GM23338 (cell line): ENCODE data around the gene MYO5C. TPM values are rescaled to one million over a fixed set of nuclear protein-coding genes. Genes with fewer than 3 reads are reported as not detected.
A peak's percentile ranks its signal among the peaks of the same experiment; 100 is the strongest.

Source experiments
- ATAC-seq: fragments of 200-7000 bp; cut with Tn5 transposase; 3 replicates; pipeline ENCODE4 v1.9.1; 2020
- DNase-seq: peaks from one replicate; pipeline ENCODE4 v3.0.0-alpha.2; 2015; ENCODE audit warnings: low spot score
- H2AFZ ChIP-seq: fragments of 200-600 bp; sonication (generic); 2 replicates; pipeline ENCODE4 v1.8.0; 2016; ENCODE audit warnings: antibody characterized with exemption, mild to moderate bottlenecking, moderate library complexity
- H3F3A ChIP-seq: fragments of 200-600 bp; sonication (generic); replicated peaks from 2 replicates; pipeline ENCODE4 v1.8.0; 2017; ENCODE audit warnings: antibody characterized with exemption, mixed run types, low read depth
- H3K27ac ChIP-seq: fragments of 200-600 bp; sonication (generic); 2 replicates; pipeline ENCODE4 v1.6.1; 2016; ENCODE audit warnings: low read depth
- H3K27me3 ChIP-seq: fragments of 200-600 bp; sonication (generic); 2 replicates; pipeline ENCODE4 v1.8.0; 2016; ENCODE audit warnings: mild to moderate bottlenecking, mixed run types, moderate library complexity; ENCODE audit not compliant: insufficient read depth
- H3K36me3 ChIP-seq: fragments of 200-600 bp; sonication (generic); 2 replicates; pipeline ENCODE4 v1.8.0; 2016; ENCODE audit warnings: mild to moderate bottlenecking; ENCODE audit not compliant: insufficient read depth
- H3K4me1 ChIP-seq: fragments of 200-600 bp; sonication (generic); 2 replicates; pipeline ENCODE4 v1.8.0; 2016; ENCODE audit warnings: mild to moderate bottlenecking, moderate library complexity; ENCODE audit not compliant: insufficient read depth
- H3K4me2 ChIP-seq: fragments of 200-600 bp; sonication (generic); 2 replicates; pipeline ENCODE4 v1.7.1; 2017; ENCODE audit warnings: mixed run types
- H3K4me3 ChIP-seq: fragments of 200-600 bp; sonication (generic); 2 replicates; pipeline ENCODE4 v1.6.1; 2016; ENCODE audit warnings: mixed run types
- H3K79me2 ChIP-seq: fragments of 200-600 bp; sonication (generic); replicated peaks from 2 replicates; pipeline ENCODE4 v1.8.0; 2017; ENCODE audit warnings: mild to moderate bottlenecking; ENCODE audit not compliant: insufficient read depth
- H3K9me2 ChIP-seq: fragments of 200-600 bp; sonication (generic); 2 replicates; pipeline ENCODE4 v1.8.0; 2017; ENCODE audit not compliant: insufficient read depth
- H4K20me1 ChIP-seq: fragments of 200-600 bp; sonication (generic); replicated peaks from 2 replicates; pipeline ENCODE4 v1.8.0; 2017; ENCODE audit warnings: mild to moderate bottlenecking; ENCODE audit not compliant: insufficient read depth
- H3K27ac Mint-ChIP-seq: 2 replicates; pipeline ENCODE4 v1.8.0; 2020; ENCODE audit warnings: inconsistent platforms, mild to moderate bottlenecking, moderate library complexity, mixed read lengths
- H3K27me3 Mint-ChIP-seq: 3 replicates; pipeline ENCODE4 v1.8.0; 2022; ENCODE audit warnings: low read depth, mild to moderate bottlenecking, moderate library complexity, mixed read lengths, inconsistent platforms; ENCODE audit not compliant: insufficient read depth, poor library complexity
- H3K36me3 Mint-ChIP-seq: 3 replicates; pipeline ENCODE4 v1.8.0; 2021; ENCODE audit warnings: low read depth, mild to moderate bottlenecking, inconsistent platforms, moderate library complexity, mixed read lengths
- H3K4me1 Mint-ChIP-seq: 3 replicates; pipeline ENCODE4 v1.8.0; 2020; ENCODE audit warnings: mild to moderate bottlenecking, inconsistent platforms, mixed read lengths
- H3K4me3 Mint-ChIP-seq: 3 replicates; pipeline ENCODE4 v1.8.0; 2021; ENCODE audit warnings: moderate library complexity, mild to moderate bottlenecking, inconsistent platforms, mixed read lengths
- H3K9me3 Mint-ChIP-seq: 3 replicates; pipeline ENCODE4 v1.8.0; 2020; ENCODE audit warnings: moderate library complexity, mild to moderate bottlenecking, inconsistent platforms, mixed read lengths
- CREB1 ChIP-seq: fragments of 250-450 bp; sonication (Bioruptor Pico); IDR thresholded peaks from 2 replicates; pipeline ENCODE4 v1.5.0; 2020; ENCODE audit warnings: low read depth, mild to moderate bottlenecking, moderate library complexity
- CTCF ChIP-seq, 2 experiments: fragments of 200-600 bp in 1 of 2; sonication (generic) in 1 of 2; conservative IDR thresholded peaks; 2 replicates each; pipeline versions ENCODE4 v1.5.1 to v1.6.1; 2016 to 2017; ENCODE audit warnings: antibody characterized with exemption in 2 of 2, low read depth in 2 of 2, mild to moderate bottlenecking in 2 of 2, moderate library complexity in 1 of 2
- ETS1 ChIP-seq: IDR thresholded peaks from 2 replicates; pipeline ENCODE4 v1.6.1; 2016; ENCODE audit warnings: antibody characterized with exemption
- EZH2 ChIP-seq: fragments of 200-600 bp; sonication (generic); IDR thresholded peaks from one replicate; pipeline ENCODE4 v1.8.0; 2017; ENCODE audit warnings: antibody characterized with exemption, mild to moderate bottlenecking, low read depth; ENCODE audit not compliant: unreplicated experiment
- EZH2phosphoT487 ChIP-seq: fragments of 200-600 bp; sonication (generic); IDR thresholded peaks from one replicate; pipeline ENCODE4 v1.8.1; 2018; ENCODE audit warnings: antibody characterized with exemption; ENCODE audit not compliant: unreplicated experiment
- JUNB ChIP-seq: IDR thresholded peaks from one replicate; pipeline ENCODE4 v1.6.1; 2016; ENCODE audit warnings: antibody characterized with exemption; ENCODE audit not compliant: unreplicated experiment
- NANOG ChIP-seq: IDR thresholded peaks from 2 replicates; pipeline ENCODE4 v1.6.1; 2016; ENCODE audit warnings: antibody characterized with exemption, borderline replicate concordance
- POLR2AphosphoS5 ChIP-seq: IDR thresholded peaks from 2 replicates; pipeline ENCODE4 v1.6.1; 2016; ENCODE audit warnings: antibody characterized with exemption, low read depth
- REST ChIP-seq: IDR thresholded peaks from one replicate; pipeline ENCODE4 v1.6.1; 2018; ENCODE audit warnings: antibody characterized with exemption; ENCODE audit not compliant: unreplicated experiment
- STAT1 ChIP-seq: IDR thresholded peaks from one replicate; pipeline ENCODE4 v1.6.1; 2016; ENCODE audit warnings: antibody characterized with exemption; ENCODE audit not compliant: unreplicated experiment
- ZNF114 ChIP-seq: fragments of 250-450 bp; sonication (Bioruptor Pico); IDR thresholded peaks from 2 replicates; pipeline ENCODE4 v1.5.0; 2020; ENCODE audit warnings: mild to moderate bottlenecking, moderate library complexity
- ZNF331 ChIP-seq: fragments of 250-450 bp; sonication (Bioruptor Pico); IDR thresholded peaks from 2 replicates; pipeline ENCODE4 v1.5.0; 2020; ENCODE audit warnings: low read depth, mild to moderate bottlenecking, moderate library complexity
- polyA plus RNA-seq: library from polyadenylated mRNA; unstranded; fragments of >200 nt; fragmentation: Nextera tagmentation; extraction: Ambion mirVana; gene quantifications from 2 replicates; pipeline ENCODE4 v1.2.1, GENCODE V29; 2016
- total RNA-seq: library from RNA; depleted of rRNA; stranded (reverse); fragments of >200 nt; shearing (Covaris generic); gene quantifications from 2 replicates; pipeline ENCODE4 v1.2.3, GENCODE V29; 2014

The MYO5C gene
- total and polyA plus RNA-seq, 2 experiments from 2014 or later: 7.9 to 28.8 TPM

- Mint-ChIP-seq H3K4me1 (peaks cover 44% of the 10 kb centered on the region), H3K9me3 (no peaks in the 10 kb centered on the region; the same call in 2 of the 3 replicates), H3K36me3 (peaks cover 36% of the 10 kb centered on the region), H3K27me3 (peaks cover 14% of the 10 kb centered on the region), H3K27ac (peak overlapping the region; percentile 63; the same call in 1 of the 2 replicates), H3K4me3 (no peak overlapping the region)
- peaks cover 21% of the 10 kb centered on the region for H3K4me1 ChIP-seq
- no peaks in the 10 kb centered on the region; the same call in 1 of the 2 replicates for H3K36me3 ChIP-seq
- H3K4me2 ChIP-seq: no peak overlapping the region
- H3F3A ChIP-seq: no peaks in the 10 kb centered on the region; the same call in 1 of the 2 replicates
- H3K9me2 ChIP-seq: no peaks in the 10 kb centered on the region
- no peak for TF ChIP-seq EZH2phosphoT487
- no peak for TF ChIP-seq REST
- TF ChIP-seq CTCF (conservative IDR thresholded peaks at IDR 0.05; ENCODE audit: low read depth in 2 of 2): no peak
- no peak for TF ChIP-seq STAT1
- no peak for TF ChIP-seq POLR2AphosphoS5
- no peak for TF ChIP-seq NANOG
- TF ChIP-seq EZH2: no peak
- DNase-seq (peak; percentile 33), ATAC-seq (peak; percentile 7; the same call in 2 of the 3 replicates)
- H3K27ac ChIP-seq: peak overlapping the region; percentile 57; the same call in 1 of the 2 replicates
- no peak overlapping the region for H2AFZ ChIP-seq
- no peak overlapping the region for H3K4me3 ChIP-seq
- H3K27me3 ChIP-seq: no peaks in the 10 kb centered on the region
- H4K20me1 ChIP-seq: no peaks in the 10 kb centered on the region
- H3K79me2 ChIP-seq: no peaks in the 10 kb centered on the region
These were observed 37.9 kb downstream of the MYO5C start for GRCh38 chr15:52257734-52258062.

- Histone ChIP-seq H3K36me3 (no peaks in the 10 kb centered on the region; the same call in 1 of the 2 replicates), H3K4me1 (peaks cover 16% of the 10 kb centered on the region), H3F3A (no peaks in the 10 kb centered on the region; the same call in 1 of the 2 replicates), H2AFZ (no peak overlapping the region), H3K9me2 (no peaks in the 10 kb centered on the region), H3K79me2 (no peaks in the 10 kb centered on the region), H4K20me1 (no peaks in the 10 kb centered on the region), H3K27ac (peak overlapping the region; percentile 56), H3K27me3 (no peaks in the 10 kb centered on the region), H3K4me3 (no peak overlapping the region), H3K4me2 (no peak overlapping the region)
- Mint-ChIP-seq H3K27me3 (peaks cover 14% of the 10 kb centered on the region), H3K27ac (peak overlapping the region; percentile 72), H3K9me3 (no peaks in the 10 kb centered on the region; the same call in 2 of the 3 replicates), H3K4me1 (peaks cover 39% of the 10 kb centered on the region), H3K36me3 (peaks cover 31% of the 10 kb centered on the region), H3K4me3 (no peak overlapping the region)
- peak; percentile 27 for DNase-seq
- no peak for ATAC-seq
- no peak for TF ChIP-seq POLR2AphosphoS5
- TF ChIP-seq EZH2: no peak
- no peak for TF ChIP-seq JUNB
- no peak for TF ChIP-seq ZNF331 (CRISPR knock-in tag)
- no peak for TF ChIP-seq STAT1
- TF ChIP-seq EZH2phosphoT487: no peak
- TF ChIP-seq CREB1: no peak
- TF ChIP-seq ETS1: no peak
- no peak for TF ChIP-seq ZNF114 (CRISPR knock-in tag)
These were observed 38.5 kb downstream of the MYO5C start for GRCh38 chr15:52256930-52257733.
